A549 (cell line): ENCODE data around the gene ASPSCR1.

ENCODE experiments used
- CBX2 ChIP-seq: fragments of 200-600 bp; sonication (generic); IDR thresholded peaks from 2 replicates; pipeline ENCODE4 v1.6.1; 2016; ENCODE audit warnings: low read depth, mild to moderate bottlenecking, borderline replicate concordance
- CEBPB ChIP-seq, 2 experiments: fragments of >200 bp in 1 of 2; sonication (Bioruptor Twin) in 1 of 2; formaldehyde crosslinking in 1 of 2; IDR thresholded peaks; 2 replicates each; pipeline ENCODE4 v1.6.1; 2012 to 2016
- CTCF ChIP-seq: fragments of >200 bp; sonication (Bioruptor Twin); formaldehyde crosslinking; IDR thresholded peaks from 3 replicates; pipeline ENCODE4 v1.5.1; 2016
- EP300 ChIP-seq, 2 experiments: fragments of >200 bp; sonication (Bioruptor Twin); formaldehyde crosslinking; IDR thresholded peaks; 2 replicates in 1 of 2; 3 replicates in 1 of 2; pipeline ENCODE4 v1.6.1; 2016 to 2017
- ESRRA ChIP-seq: fragments of 150-350 bp; IDR thresholded peaks from 2 replicates; pipeline ENCODE4 v1.6.1; 2014; ENCODE audit warnings: mild to moderate bottlenecking, low read length, borderline replicate concordance
- HOXB13 ChIP-seq: fragments of 250-450 bp; sonication (Bioruptor Pico); IDR thresholded peaks from 2 replicates; pipeline ENCODE4 v1.5.0; 2020; ENCODE audit warnings: low read depth, mild to moderate bottlenecking, moderate library complexity
- KDM5A ChIP-seq: fragments of 200-600 bp; sonication (generic); IDR thresholded peaks from 2 replicates; pipeline ENCODE4 v1.6.1; 2016; ENCODE audit warnings: antibody characterized with exemption, mild to moderate bottlenecking
- MAX ChIP-seq: IDR thresholded peaks from 2 replicates; pipeline ENCODE4 v1.6.1; 2012
- POLR2A ChIP-seq: IDR thresholded peaks from 2 replicates; pipeline ENCODE4 v1.6.1; 2012; ENCODE audit warnings: mild to moderate bottlenecking, low read length
- RCOR1 ChIP-seq: fragments of 150-350 bp; IDR thresholded peaks from 2 replicates; pipeline ENCODE4 v1.6.1; 2014; ENCODE audit warnings: antibody characterized with exemption, low read length, low read depth
- REST ChIP-seq: fragments of 200-600 bp; sonication (generic); IDR thresholded peaks from 2 replicates; pipeline ENCODE4 v1.6.1; 2016; ENCODE audit warnings: antibody characterized with exemption, mild to moderate bottlenecking, moderate library complexity
- SREBF2 ChIP-seq: fragments of 450-650 bp; IDR thresholded peaks from 2 replicates; pipeline ENCODE4 v1.6.1; 2014; ENCODE audit warnings: mild to moderate bottlenecking, moderate library complexity
- USF2 ChIP-seq: fragments of 450-650 bp; IDR thresholded peaks from 2 replicates; pipeline ENCODE4 v1.6.1; 2014; ENCODE audit warnings: antibody characterized with exemption

GRCh38 chr17:82007495-82008257 lies 30.2 kb downstream of the ASPSCR1 start:
- TF ChIP-seq POLR2A, result no peak
- TF ChIP-seq KDM5A, result no peak
- no peak for TF ChIP-seq CTCF
- no peak for TF ChIP-seq ESRRA
- TF ChIP-seq RCOR1, result no peak
- no peak for TF ChIP-seq CEBPB (IDR thresholded peaks at IDR 0.05)
- no peak for TF ChIP-seq USF2
- no peak for TF ChIP-seq EP300 (IDR thresholded peaks at IDR 0.05)
- no peak for TF ChIP-seq REST
- TF ChIP-seq CBX2, result no peak
- TF ChIP-seq SREBF2, result no peak
- no peak for TF ChIP-seq HOXB13 (CRISPR knock-in tag)
- TF ChIP-seq MAX, result no peak
